Measurements from ENCODE around the gene GH2. TPM values are rescaled to one million over a fixed set of nuclear protein-coding genes. Genes with fewer than 3 reads are reported as not detected.
A peak's percentile ranks its signal among the peaks of the same experiment; 100 is the strongest.

The GH2 gene
- total RNA-seq, 1 donor from 2014 or later: not detected

- ATAC-seq (no peak), DNase-seq (no peak)
- peak overlapping the region; percentile 10 for H3K4me3 ChIP-seq
- TF ChIP-seq CTCF (IDR thresholded peaks at IDR 0.05): no peak
- H3K36me3 ChIP-seq: peaks cover 49% of the 10 kb centered on the region
- H3K4me1 ChIP-seq: peaks cover 54% of the 10 kb centered on the region
- H3K9me3 ChIP-seq: no peaks in the 10 kb centered on the region
- peak overlapping the region; percentile 90 for H3K27ac ChIP-seq
- intact Hi-C loops (cut with DNase I): no loop called here
- no peaks in the 10 kb centered on the region for H3K27me3 ChIP-seq (ENCODE audit: low read depth)
These were observed 43.7 kb downstream of the GH2 start for GRCh38 chr17:63837962-63838600.

- no peak for DNase-seq
- Histone ChIP-seq H3K36me3 (peaks cover 55% of the 10 kb centered on the region), H3K4me3 (no peak overlapping the region), H3K9me3 (no peaks in the 10 kb centered on the region), H3K27ac (peak overlapping the region; percentile 90), H3K27me3 (ENCODE audit: low read depth) (no peaks in the 10 kb centered on the region), H3K4me1 (peaks cover 54% of the 10 kb centered on the region)
- no peak for TF ChIP-seq CTCF (IDR thresholded peaks at IDR 0.05)
- no peak for ATAC-seq
- intact Hi-C loops (cut with DNase I): no loop called here
These were observed 44.3 kb downstream of the GH2 start for GRCh38 chr17:63837480-63837879.

GRCh38 chr17:63836811-63837210 is 44.9 kb downstream of the GH2 start:
- DNase-seq: no peak
- Histone ChIP-seq H3K4me3 (no peak overlapping the region), H3K27me3 (ENCODE audit: low read depth) (no peaks in the 10 kb centered on the region), H3K9me3 (no peaks in the 10 kb centered on the region), H3K4me1 (peaks cover 54% of the 10 kb centered on the region), H3K36me3 (peaks cover 61% of the 10 kb centered on the region), H3K27ac (peak overlapping the region; percentile 90)
- intact Hi-C loops (cut with DNase I): no loop called here
- no peak for TF ChIP-seq CTCF (IDR thresholded peaks at IDR 0.05)
- no peak for ATAC-seq

- Histone ChIP-seq H3K36me3 (peaks cover 77% of the 10 kb centered on the region), H3K4me3 (no peak overlapping the region), H3K27ac (peak overlapping the region; percentile 62), H3K4me1 (peaks cover 40% of the 10 kb centered on the region), H3K27me3 (ENCODE audit: low read depth) (no peaks in the 10 kb centered on the region), H3K9me3 (no peaks in the 10 kb centered on the region)
- ATAC-seq (no peak), DNase-seq (no peak)
- no peak for TF ChIP-seq CTCF (IDR thresholded peaks at IDR 0.05)
- intact Hi-C loops (cut with DNase I): no loop called here
These were observed 46.5 kb downstream of the GH2 start for GRCh38 chr17:63835167-63835720.

GRCh38 chr17:63834431-63835166 is 47.1 kb downstream of the GH2 start:
- peaks cover 84% of the 10 kb centered on the region for H3K36me3 ChIP-seq
- peak; percentile 45 for TF ChIP-seq CTCF (IDR thresholded peaks at IDR 0.05)
- intact Hi-C loops (cut with DNase I): no loop called here

More at GRCh38 chr17:63834431-63835166, 47.1 kb downstream of the GH2 start:
- H3K4me3 ChIP-seq: no peak overlapping the region
- peak; percentile 66 for DNase-seq
- no peaks in the 10 kb centered on the region for H3K9me3 ChIP-seq
- H3K27me3 ChIP-seq (ENCODE audit: low read depth): no peaks in the 10 kb centered on the region
- peaks cover 35% of the 10 kb centered on the region for H3K4me1 ChIP-seq
- ATAC-seq: peak; percentile 47 to 48
- H3K27ac ChIP-seq: peak overlapping the region; percentile 62

Measured in lower lobe of right lung (tissue), 2 donors.